Peyer's patch (tissue), 4 donors: ENCODE measurements around the gene SPON1. TPM values are rescaled to one million over a fixed set of nuclear protein-coding genes. Genes with fewer than 3 reads are reported as not detected.
"Not testable (repeated sequence)": the region's sequence is repeated elsewhere in the genome, so short reads cannot be mapped to it uniquely, and the experiment has no call there.

ENCODE experiments used
- DNase-seq, 3 donors: peaks; one replicate each; pipeline ENCODE4 v3.0.0-alpha.2; 2017 to 2019
- H3K27ac ChIP-seq, 4 donors: fragments of 200-600 bp; sonication (generic); one replicate each; pipeline ENCODE4 v1.5.1; 2016 to 2019
- H3K27me3 ChIP-seq, 2 donors: fragments of 200-600 bp; sonication (generic); one replicate each; pipeline ENCODE4 v1.5.1; 2019
- H3K36me3 ChIP-seq, 3 donors: fragments of 200-600 bp; sonication (generic); one replicate each; pipeline ENCODE4 v1.5.1; 2016 to 2019
- H3K4me1 ChIP-seq, 4 donors: fragments of 200-600 bp; sonication (generic); one replicate each; pipeline ENCODE4 v1.5.1; 2016 to 2019
- H3K4me3 ChIP-seq, 4 donors: fragments of 200-600 bp; sonication (generic); 1 replicate in 3 of 4; 2 replicates in 1 of 4; pipeline ENCODE4 v1.5.1; 2016 to 2019; ENCODE audit warnings: mild to moderate bottlenecking in 1 of 4
- H3K9me3 ChIP-seq, 4 donors: fragments of 200-600 bp; sonication (generic); one replicate each; pipeline ENCODE4 v1.5.1; 2016 to 2019; ENCODE audit warnings: mild to moderate bottlenecking in 1 of 4
- CTCF ChIP-seq, 6 experiments: fragments of 450-650 bp in 4 of 6; fragments of 200-600 bp in 2 of 6; sonication (generic) in 1 of 6; IDR thresholded peaks; one replicate each; pipeline ENCODE4 v1.5.1; 2017 to 2019; ENCODE audit warnings: antibody characterized with exemption in 6 of 6, mild to moderate bottlenecking in 3 of 6, moderate library complexity in 1 of 6
- POLR2A ChIP-seq, 2 donors: fragments of 450-650 bp; IDR thresholded peaks; one replicate each; pipeline ENCODE4 v1.5.1; 2017; ENCODE audit warnings: antibody characterized with exemption in 2 of 2, mild to moderate bottlenecking in 2 of 2, moderate library complexity in 2 of 2
- total RNA-seq, 4 donors: library from RNA; depleted of rRNA; stranded (reverse); fragments of >200 nt; gene quantifications; one replicate each; pipeline ENCODE4 v1.1.0, GENCODE V29; 2016

Gene SPON1
- total RNA-seq, 4 donors from 2014 or later: 26.4 to 53.8 (median 48.3) TPM

- TF ChIP-seq POLR2A (IDR thresholded peaks at IDR 0.05): no peak
- no peak for TF ChIP-seq CTCF (IDR thresholded peaks at IDR 0.05)
- Histone ChIP-seq H3K27me3 (no peaks in the 10 kb centered on the region), H3K4me3 (no peak overlapping the region), H3K9me3 (no peaks in the 10 kb centered on the region), H3K4me1 (peaks cover 0 to 6% (median 0%) of the 10 kb centered on the region in 4 donors), H3K36me3 (no peaks in the 10 kb centered on the region), H3K27ac (no peak overlapping the region)
- DNase-seq: no peak
These were observed 60.3 kb downstream of the SPON1 start for GRCh38 chr11:14022821-14023220.

- no peaks in the 10 kb centered on the region for H3K36me3 ChIP-seq
- TF ChIP-seq POLR2A (IDR thresholded peaks at IDR 0.05): no peak
- no peak for TF ChIP-seq CTCF (IDR thresholded peaks at IDR 0.05)
- H3K4me3 ChIP-seq: no peak overlapping the region
- H3K27ac ChIP-seq: no peak overlapping the region
- no peaks in the 10 kb centered on the region for H3K27me3 ChIP-seq
- peaks cover 0 to 30% (median 0%) of the 10 kb centered on the region in 4 donors for H3K4me1 ChIP-seq
- H3K9me3 ChIP-seq: no peaks in the 10 kb centered on the region
- DNase-seq: no peak
These were observed 64.4 kb downstream of the SPON1 start for GRCh38 chr11:14026961-14027360.

- DNase-seq: no peak
- H3K4me1 ChIP-seq: peaks cover 0 to 30% (median 0%) of the 10 kb centered on the region in 4 donors
- H3K4me3 ChIP-seq: no peak overlapping the region
- no peaks in the 10 kb centered on the region for H3K36me3 ChIP-seq
- H3K27ac ChIP-seq: no peak overlapping the region
- H3K9me3 ChIP-seq: no peaks in the 10 kb centered on the region
- TF ChIP-seq POLR2A (IDR thresholded peaks at IDR 0.05) (no peak), CTCF (IDR thresholded peaks at IDR 0.05) (no peak)
- no peaks in the 10 kb centered on the region for H3K27me3 ChIP-seq
These were observed 65.0 kb downstream of the SPON1 start for GRCh38 chr11:14027525-14027924.

- Histone ChIP-seq H3K27ac (peak overlapping the region in 2 of 4 donors; percentile 50 to 64), H3K9me3 (no peaks in the 10 kb centered on the region), H3K4me1 (peaks cover 0 to 30% (median 0%) of the 10 kb centered on the region in 4 donors), H3K27me3 (no peaks in the 10 kb centered on the region), H3K36me3 (no peaks in the 10 kb centered on the region), H3K4me3 (no peak overlapping the region)
- TF ChIP-seq POLR2A (IDR thresholded peaks at IDR 0.05): no peak
- no peak for TF ChIP-seq CTCF (IDR thresholded peaks at IDR 0.05)
- no peak for DNase-seq
These were observed 66.9 kb downstream of the SPON1 start for GRCh38 chr11:14029440-14029839.

GRCh38 chr11:14029971-14030920, 67.7 kb downstream of the SPON1 start:
- H3K4me1 ChIP-seq: peaks cover 0 to 30% (median 0%) of the 10 kb centered on the region in 4 donors
- H3K36me3 ChIP-seq: no peaks in the 10 kb centered on the region
- H3K27ac ChIP-seq: peak overlapping the region in 2 of 4 donors; percentile 50 to 64

GRCh38 chr11:14035526-14035925, 73.0 kb downstream of the SPON1 start:
- H3K27me3 ChIP-seq, H3K4me3 ChIP-seq, H3K9me3 ChIP-seq, H3K36me3 ChIP-seq, DNase-seq: not testable (repeated sequence)
- Histone ChIP-seq H3K4me1 (peaks cover 0 to 11% (median 2%) of the 10 kb centered on the region in 4 donors), H3K27ac (peak overlapping the region in 2 of 4 donors; percentile 1 to 38)

More at GRCh38 chr11:14029971-14030920, 67.7 kb downstream of the SPON1 start:
- DNase-seq: peak; percentile 18 to 72 (median 65)
- Histone ChIP-seq H3K4me3 (no peak overlapping the region), H3K9me3 (no peaks in the 10 kb centered on the region), H3K27me3 (no peaks in the 10 kb centered on the region)
- TF ChIP-seq POLR2A (IDR thresholded peaks at IDR 0.05): no peak
- TF ChIP-seq CTCF (IDR thresholded peaks at IDR 0.05): no peak
